ENCODE results near the gene ABHD10.

DNA sequence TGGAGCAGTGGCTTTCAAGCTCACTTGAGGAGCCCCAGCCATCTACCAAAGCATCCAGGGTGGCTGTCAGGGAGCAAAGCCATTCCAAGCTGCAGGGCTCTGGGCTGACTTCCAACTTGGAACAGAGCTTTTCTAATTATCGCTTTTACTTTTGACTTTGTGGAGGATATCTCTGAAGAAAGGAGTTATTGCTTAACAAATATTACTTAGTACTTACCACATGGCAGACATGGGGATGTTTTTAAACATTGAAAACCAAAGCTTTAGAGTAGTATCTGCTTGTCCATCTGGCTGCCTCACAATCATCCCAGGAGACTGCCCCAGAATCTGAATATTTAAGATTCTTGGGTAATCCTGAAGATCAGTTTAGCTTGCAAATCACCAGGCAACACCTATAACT lies 28.8 kb downstream of the ABHD10 start:
- TF ChIP-seq, protein P1, sequence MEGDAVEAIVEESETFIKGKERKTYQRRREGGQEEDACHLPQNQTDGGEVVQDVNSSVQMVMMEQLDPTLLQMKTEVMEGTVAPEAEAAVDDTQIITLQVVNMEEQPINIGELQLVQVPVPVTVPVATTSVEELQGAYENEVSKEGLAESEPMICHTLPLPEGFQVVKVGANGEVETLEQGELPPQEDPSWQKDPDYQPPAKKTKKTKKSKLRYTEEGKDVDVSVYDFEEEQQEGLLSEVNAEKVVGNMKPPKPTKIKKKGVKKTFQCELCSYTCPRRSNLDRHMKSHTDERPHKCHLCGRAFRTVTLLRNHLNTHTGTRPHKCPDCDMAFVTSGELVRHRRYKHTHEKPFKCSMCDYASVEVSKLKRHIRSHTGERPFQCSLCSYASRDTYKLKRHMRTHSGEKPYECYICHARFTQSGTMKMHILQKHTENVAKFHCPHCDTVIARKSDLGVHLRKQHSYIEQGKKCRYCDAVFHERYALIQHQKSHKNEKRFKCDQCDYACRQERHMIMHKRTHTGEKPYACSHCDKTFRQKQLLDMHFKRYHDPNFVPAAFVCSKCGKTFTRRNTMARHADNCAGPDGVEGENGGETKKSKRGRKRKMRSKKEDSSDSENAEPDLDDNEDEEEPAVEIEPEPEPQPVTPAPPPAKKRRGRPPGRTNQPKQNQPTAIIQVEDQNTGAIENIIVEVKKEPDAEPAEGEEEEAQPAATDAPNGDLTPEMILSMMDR (IDR thresholded peaks at IDR 0.05; ENCODE audit: insufficient read depth, low read length, poor library complexity, severe bottlenecking), result no peak
- no peak for TF ChIP-seq EZH2phosphoT487 (conservative IDR thresholded peaks at IDR 0.05; ENCODE audit: low read length)

All from SU-DHL-6 (cell line).